ENCODE measurements around the gene GP2.
"Not testable (repeated sequence)": the region's sequence is repeated elsewhere in the genome, so short reads cannot be mapped to it uniquely, and the experiment has no call there.

GP2 gene

DNA sequence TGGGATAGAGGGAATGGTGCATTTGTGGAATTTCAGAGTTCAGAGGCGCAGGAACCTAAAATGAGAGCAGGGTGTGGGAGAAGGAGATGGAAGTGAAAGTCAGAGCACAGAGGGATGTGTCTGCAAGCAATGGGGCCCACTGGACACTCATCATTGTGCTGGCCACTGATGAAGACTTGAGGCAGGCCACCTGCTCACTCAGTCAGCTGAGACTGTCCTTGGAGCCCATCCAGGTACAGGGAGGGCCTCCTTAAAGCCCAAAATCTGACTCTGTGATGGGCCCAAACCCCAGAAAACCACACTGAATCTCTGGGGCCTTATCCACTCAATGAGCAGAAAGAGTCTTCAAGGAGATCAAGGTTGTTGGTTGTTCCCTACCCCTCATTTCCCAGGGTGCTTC is 5.6 kb downstream of the GP2 start:
- no peak overlapping the region for H3K4me2 ChIP-seq (ENCODE audit: low read length, poor library complexity, severe bottlenecking)
- no peaks in the 10 kb centered on the region for H3K79me1 ChIP-seq (replicated peaks; ENCODE audit: low read length, poor library complexity, severe bottlenecking)
- no peak overlapping the region for H3K9ac ChIP-seq (ENCODE audit: low read length)
- WGBS: 71% methylated on average over 1 of the region's 1 CpG
- H3K27me3 ChIP-seq (ENCODE audit: control insufficient read depth in 1 of 2, insufficient read depth in 1 of 2, low read length in 2 of 2): no peaks in the 10 kb centered on the region
- no peak overlapping the region for H2BK12ac ChIP-seq (ENCODE audit: low read length in 2 of 2)
- H2AK5ac ChIP-seq (ENCODE audit: low read length, severe bottlenecking): no peak overlapping the region
- H4K91ac ChIP-seq (ENCODE audit: low read length): no peak overlapping the region
- no peak overlapping the region for H2BK15ac ChIP-seq (ENCODE audit: low read depth, poor library complexity, severe bottlenecking)
- H3K9me3 ChIP-seq (ENCODE audit: control insufficient read depth, low read length): no peaks in the 10 kb centered on the region
- H3K4me3 ChIP-seq (ENCODE audit: insufficient read depth in 1 of 2, low read depth in 1 of 2, low read length in 2 of 2): no peak overlapping the region
- no peaks in the 10 kb centered on the region for H3K36me3 ChIP-seq (ENCODE audit: control insufficient read depth in 1 of 2, insufficient read depth in 2 of 2, low read depth in 1 of 2, low read length in 2 of 2)
- no peak overlapping the region for H3K18ac ChIP-seq (ENCODE audit: low read depth in 1 of 2, low read length in 2 of 2)
- no peak overlapping the region for H2BK5ac ChIP-seq (ENCODE audit: low read depth, low read length, poor library complexity, severe bottlenecking)
- no peak overlapping the region for H2AFZ ChIP-seq (ENCODE audit: low read depth, low read length)
- H2BK120ac ChIP-seq (ENCODE audit: low read depth, low read length): no peak overlapping the region
- no peak for DNase-seq
- no peak overlapping the region for H3K4ac ChIP-seq (ENCODE audit: low read depth in 1 of 2, low read length in 2 of 2)
- no peaks in the 10 kb centered on the region for H3K4me1 ChIP-seq (ENCODE audit: control insufficient read depth, insufficient read depth, low read depth, low read length)
- H3K23ac ChIP-seq (ENCODE audit: low read length in 2 of 2): no peak overlapping the region
- H3K27ac ChIP-seq (ENCODE audit: low read length, poor library complexity, severe bottlenecking): no peak overlapping the region
- H4K8ac ChIP-seq (ENCODE audit: low read length): no peak overlapping the region
- H3K14ac ChIP-seq (ENCODE audit: low read length in 2 of 2): no peak overlapping the region

DNA sequence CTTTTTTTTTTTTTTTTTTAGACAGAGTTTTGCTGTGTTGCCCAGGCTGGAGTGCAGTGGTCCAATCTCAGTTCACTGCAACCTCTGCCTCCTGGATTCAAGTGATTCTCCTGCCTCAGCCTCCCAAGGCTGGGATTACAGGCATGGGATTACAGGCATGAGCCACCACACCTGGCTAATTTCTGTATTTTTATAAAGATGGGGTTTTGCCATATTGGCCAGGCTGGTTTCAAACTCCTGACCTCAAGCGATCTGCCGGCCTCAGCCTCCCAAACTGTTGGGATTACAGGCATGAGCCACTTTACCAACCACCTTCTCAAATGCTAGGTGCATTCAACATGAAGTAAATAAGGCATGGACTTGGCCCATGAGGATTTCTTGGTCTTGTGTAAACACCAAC is 6.3 kb downstream of the GP2 start:
- not testable (repeated sequence) for H2BK5ac ChIP-seq (ENCODE audit: low read depth, low read length, poor library complexity, severe bottlenecking); H3K9me3 ChIP-seq (ENCODE audit: control insufficient read depth, low read length); H2BK15ac ChIP-seq (ENCODE audit: low read depth, poor library complexity, severe bottlenecking); H4K8ac ChIP-seq (ENCODE audit: low read length); H3K27me3 ChIP-seq (ENCODE audit: control insufficient read depth in 1 of 2, insufficient read depth in 1 of 2, low read length in 2 of 2); H3K27ac ChIP-seq (ENCODE audit: low read length, poor library complexity, severe bottlenecking); H2BK12ac ChIP-seq (ENCODE audit: low read length in 2 of 2); H3K79me1 ChIP-seq (replicated peaks; ENCODE audit: low read length, poor library complexity, severe bottlenecking); H3K23ac ChIP-seq (ENCODE audit: low read length in 2 of 2); H3K18ac ChIP-seq (ENCODE audit: low read depth in 1 of 2, low read length in 2 of 2); H3K4ac ChIP-seq (ENCODE audit: low read depth in 1 of 2, low read length in 2 of 2); H2AFZ ChIP-seq (ENCODE audit: low read depth, low read length); H4K91ac ChIP-seq (ENCODE audit: low read length); H2BK120ac ChIP-seq (ENCODE audit: low read depth, low read length); H3K9ac ChIP-seq (ENCODE audit: low read length); H3K4me1 ChIP-seq (ENCODE audit: control insufficient read depth, insufficient read depth, low read depth, low read length); H3K4me3 ChIP-seq (ENCODE audit: insufficient read depth in 1 of 2, low read depth in 1 of 2, low read length in 2 of 2); DNase-seq; H3K4me2 ChIP-seq (ENCODE audit: low read length, poor library complexity, severe bottlenecking); H3K36me3 ChIP-seq (ENCODE audit: control insufficient read depth in 1 of 2, insufficient read depth in 2 of 2, low read depth in 1 of 2, low read length in 2 of 2); H3K14ac ChIP-seq (ENCODE audit: low read length in 2 of 2); H2AK5ac ChIP-seq (ENCODE audit: low read length, severe bottlenecking)
- WGBS: 74% methylated on average over 2 of the region's 2 CpGs

DNA sequence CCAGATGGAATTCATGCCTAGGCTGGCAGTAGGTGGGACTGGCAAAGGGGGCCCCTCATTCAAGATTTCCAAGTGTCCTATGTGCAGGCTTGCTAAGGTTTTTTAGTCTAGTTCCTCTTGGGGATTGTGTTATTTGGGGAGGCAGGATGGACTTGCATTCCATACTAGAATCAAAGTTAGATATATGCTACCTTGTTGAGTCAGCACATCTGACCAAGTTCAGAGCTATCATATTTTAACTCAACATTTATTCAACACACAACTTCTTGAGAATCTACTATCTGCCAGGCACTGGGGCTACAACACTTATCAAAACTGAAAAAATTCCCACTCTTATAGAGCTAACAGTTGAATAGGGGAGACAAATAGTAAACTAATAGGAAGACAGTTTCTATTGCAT is 6.7 kb downstream of the GP2 start:
- no peak overlapping the region for H3K4me2 ChIP-seq (ENCODE audit: low read length, poor library complexity, severe bottlenecking)
- no peak overlapping the region for H3K18ac ChIP-seq (ENCODE audit: low read depth in 1 of 2, low read length in 2 of 2)
- no peaks in the 10 kb centered on the region for H3K4me1 ChIP-seq (ENCODE audit: control insufficient read depth, insufficient read depth, low read depth, low read length)
- no peak overlapping the region for H3K4me3 ChIP-seq (ENCODE audit: insufficient read depth in 1 of 2, low read depth in 1 of 2, low read length in 2 of 2)
- H2BK12ac ChIP-seq (ENCODE audit: low read length in 2 of 2): no peak overlapping the region
- no peak overlapping the region for H2BK15ac ChIP-seq (ENCODE audit: low read depth, poor library complexity, severe bottlenecking)
- no peak overlapping the region for H3K9ac ChIP-seq (ENCODE audit: low read length)
- H2BK120ac ChIP-seq (ENCODE audit: low read depth, low read length): no peak overlapping the region
- H3K79me1 ChIP-seq (replicated peaks; ENCODE audit: low read length, poor library complexity, severe bottlenecking): no peaks in the 10 kb centered on the region
- H4K91ac ChIP-seq (ENCODE audit: low read length): no peak overlapping the region
- H3K27me3 ChIP-seq (ENCODE audit: control insufficient read depth in 1 of 2, insufficient read depth in 1 of 2, low read length in 2 of 2): no peaks in the 10 kb centered on the region
- no peaks in the 10 kb centered on the region for H3K36me3 ChIP-seq (ENCODE audit: control insufficient read depth in 1 of 2, insufficient read depth in 2 of 2, low read depth in 1 of 2, low read length in 2 of 2)
- H4K8ac ChIP-seq (ENCODE audit: low read length): no peak overlapping the region
- H3K9me3 ChIP-seq (ENCODE audit: control insufficient read depth, low read length): no peaks in the 10 kb centered on the region
- H3K27ac ChIP-seq (ENCODE audit: low read length, poor library complexity, severe bottlenecking): no peak overlapping the region
- no peak overlapping the region for H2BK5ac ChIP-seq (ENCODE audit: low read depth, low read length, poor library complexity, severe bottlenecking)
- no peak overlapping the region for H2AK5ac ChIP-seq (ENCODE audit: low read length, severe bottlenecking)
- H3K14ac ChIP-seq (ENCODE audit: low read length in 2 of 2): no peak overlapping the region
- no peak overlapping the region for H3K4ac ChIP-seq (ENCODE audit: low read depth in 1 of 2, low read length in 2 of 2)
- no peak for DNase-seq
- no peak overlapping the region for H2AFZ ChIP-seq (ENCODE audit: low read depth, low read length)
- H3K23ac ChIP-seq (ENCODE audit: low read length in 2 of 2): no peak overlapping the region

DNA sequence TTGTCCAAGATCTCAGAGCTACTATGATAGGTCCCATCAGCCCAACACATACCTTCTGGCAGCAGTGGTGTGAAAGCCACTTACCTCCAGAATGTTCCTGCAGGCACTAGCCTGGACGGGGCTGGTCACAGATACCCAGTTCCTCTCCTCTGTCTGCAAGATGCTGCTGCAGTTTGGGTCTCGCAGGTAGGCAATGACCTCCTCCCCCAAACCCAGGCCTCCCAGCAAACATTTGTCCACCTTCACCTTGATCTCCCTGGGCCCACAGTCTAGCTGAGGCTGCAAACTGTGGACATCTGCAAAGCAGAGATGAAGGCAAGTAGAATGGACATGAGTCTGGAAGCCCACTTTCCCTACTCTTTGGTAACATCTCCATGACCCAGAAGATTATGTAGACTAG is 7.1 kb downstream of the GP2 start:
- no peaks in the 10 kb centered on the region for H3K79me1 ChIP-seq (replicated peaks; ENCODE audit: low read length, poor library complexity, severe bottlenecking)
- H3K23ac ChIP-seq (ENCODE audit: low read length in 2 of 2): no peak overlapping the region
- no peak overlapping the region for H2AK5ac ChIP-seq (ENCODE audit: low read length, severe bottlenecking)
- H2BK15ac ChIP-seq (ENCODE audit: low read depth, poor library complexity, severe bottlenecking): no peak overlapping the region
- no peak overlapping the region for H3K14ac ChIP-seq (ENCODE audit: low read length in 2 of 2)
- H3K9ac ChIP-seq (ENCODE audit: low read length): no peak overlapping the region
- H2BK12ac ChIP-seq (ENCODE audit: low read length in 2 of 2): no peak overlapping the region
- no peak overlapping the region for H3K4me2 ChIP-seq (ENCODE audit: low read length, poor library complexity, severe bottlenecking)
- no peak overlapping the region for H3K27ac ChIP-seq (ENCODE audit: low read length, poor library complexity, severe bottlenecking)
- no peaks in the 10 kb centered on the region for H3K27me3 ChIP-seq (ENCODE audit: control insufficient read depth in 1 of 2, insufficient read depth in 1 of 2, low read length in 2 of 2)
- no peak overlapping the region for H4K91ac ChIP-seq (ENCODE audit: low read length)
- H3K36me3 ChIP-seq (ENCODE audit: control insufficient read depth in 1 of 2, insufficient read depth in 2 of 2, low read depth in 1 of 2, low read length in 2 of 2): no peaks in the 10 kb centered on the region
- no peak for DNase-seq
- no peak overlapping the region for H2AFZ ChIP-seq (ENCODE audit: low read depth, low read length)
- H2BK120ac ChIP-seq (ENCODE audit: low read depth, low read length): no peak overlapping the region
- no peak overlapping the region for H2BK5ac ChIP-seq (ENCODE audit: low read depth, low read length, poor library complexity, severe bottlenecking)
- H3K9me3 ChIP-seq (ENCODE audit: control insufficient read depth, low read length): no peaks in the 10 kb centered on the region
- H4K8ac ChIP-seq (ENCODE audit: low read length): no peak overlapping the region
- H3K4ac ChIP-seq (ENCODE audit: low read depth in 1 of 2, low read length in 2 of 2): no peak overlapping the region
- no peak overlapping the region for H3K18ac ChIP-seq (ENCODE audit: low read depth in 1 of 2, low read length in 2 of 2)
- WGBS: 84% methylated on average over 2 of the region's 2 CpGs
- no peaks in the 10 kb centered on the region for H3K4me1 ChIP-seq (ENCODE audit: control insufficient read depth, insufficient read depth, low read depth, low read length)
- no peak overlapping the region for H3K4me3 ChIP-seq (ENCODE audit: insufficient read depth in 1 of 2, low read depth in 1 of 2, low read length in 2 of 2)
